Measurements from ENCODE around the gene ZMYM2. TPM values are rescaled to one million over a fixed set of nuclear protein-coding genes. Genes with fewer than 3 reads are reported as not detected.

The ZMYM2 gene
- total RNA-seq, 4 donors from 2014 or later = 50.3 to 149 (median 77.1) TPM

GRCh38 chr13:20069956-20070355, 111.4 kb downstream of the ZMYM2 start:
- H3K9me3 ChIP-seq = no peaks in the 10 kb centered on the region
- no peaks in the 10 kb centered on the region for H3K27me3 ChIP-seq
- no peak for TF ChIP-seq CTCF (IDR thresholded peaks at IDR 0.05)
- no peak for DNase-seq
- H3K4me3 ChIP-seq = no peak overlapping the region
- no peak overlapping the region for H3K27ac ChIP-seq
- H3K36me3 ChIP-seq = peaks cover 0 to 75% (median 0%) of the 10 kb centered on the region in 3 donors
- no peaks in the 10 kb centered on the region for H3K4me1 ChIP-seq

GRCh38 chr13:20073775-20074174, 115.2 kb downstream of the ZMYM2 start:
- Histone ChIP-seq H3K27ac (no peak overlapping the region), H3K36me3 (peaks cover 0 to 58% (median 0%) of the 10 kb centered on the region in 3 donors), H3K9me3 (no peaks in the 10 kb centered on the region), H3K27me3 (no peaks in the 10 kb centered on the region), H3K4me1 (no peaks in the 10 kb centered on the region), H3K4me3 (no peak overlapping the region)
- no peak for DNase-seq
- TF ChIP-seq CTCF (IDR thresholded peaks at IDR 0.05) (no peak), POLR2A (IDR thresholded peaks at IDR 0.05) (no peak)

GRCh38 chr13:20074966-20075365, 116.4 kb downstream of the ZMYM2 start:
- DNase-seq = no peak
- Histone ChIP-seq H3K9me3 (no peaks in the 10 kb centered on the region), H3K4me3 (no peak overlapping the region), H3K27ac (no peak overlapping the region), H3K36me3 (peaks cover 0 to 52% (median 0%) of the 10 kb centered on the region in 3 donors), H3K4me1 (no peaks in the 10 kb centered on the region), H3K27me3 (no peaks in the 10 kb centered on the region)
- TF ChIP-seq CTCF (IDR thresholded peaks at IDR 0.05) (no peak), POLR2A (IDR thresholded peaks at IDR 0.05) (no peak)

GRCh38 chr13:20077086-20077485, 118.6 kb downstream of the ZMYM2 start:
- TF ChIP-seq CTCF (IDR thresholded peaks at IDR 0.05) (no peak), POLR2A (IDR thresholded peaks at IDR 0.05) (no peak)
- DNase-seq = no peak

GRCh38 chr13:20080377-20081164, 122.0 kb downstream of the ZMYM2 start:
- no peak for DNase-seq
- H3K27ac ChIP-seq = no peak overlapping the region
- TF ChIP-seq POLR2A (IDR thresholded peaks at IDR 0.05) (no peak), CTCF (IDR thresholded peaks at IDR 0.05) (no peak)
- no peaks in the 10 kb centered on the region for H3K27me3 ChIP-seq
- peaks cover 0 to 56% (median 0%) of the 10 kb centered on the region in 3 donors for H3K36me3 ChIP-seq
- H3K9me3 ChIP-seq = no peaks in the 10 kb centered on the region
- H3K4me1 ChIP-seq = no peaks in the 10 kb centered on the region
- H3K4me3 ChIP-seq = no peak overlapping the region

More at GRCh38 chr13:20077086-20077485, 118.6 kb downstream of the ZMYM2 start:
- Histone ChIP-seq H3K4me3 (no peak overlapping the region), H3K27me3 (no peaks in the 10 kb centered on the region), H3K4me1 (no peaks in the 10 kb centered on the region), H3K9me3 (no peaks in the 10 kb centered on the region), H3K27ac (no peak overlapping the region), H3K36me3 (peaks cover 0 to 42% (median 0%) of the 10 kb centered on the region in 3 donors)
